CD4-positive, alpha-beta T cell treated with Interleukin-4 for 1 hour (primary cell): ENCODE measurements around the gene NKX1-1.
"Not testable (repeated sequence)": the region's sequence is repeated elsewhere in the genome, so short reads cannot be mapped to it uniquely, and the experiment has no call there.

Experiments used
- DNase-seq, 2 donors: peaks; one replicate each; pipeline ENCODE4 v3.0.0-alpha.2; 2020 to 2022

The NKX1-1 gene

DNA sequence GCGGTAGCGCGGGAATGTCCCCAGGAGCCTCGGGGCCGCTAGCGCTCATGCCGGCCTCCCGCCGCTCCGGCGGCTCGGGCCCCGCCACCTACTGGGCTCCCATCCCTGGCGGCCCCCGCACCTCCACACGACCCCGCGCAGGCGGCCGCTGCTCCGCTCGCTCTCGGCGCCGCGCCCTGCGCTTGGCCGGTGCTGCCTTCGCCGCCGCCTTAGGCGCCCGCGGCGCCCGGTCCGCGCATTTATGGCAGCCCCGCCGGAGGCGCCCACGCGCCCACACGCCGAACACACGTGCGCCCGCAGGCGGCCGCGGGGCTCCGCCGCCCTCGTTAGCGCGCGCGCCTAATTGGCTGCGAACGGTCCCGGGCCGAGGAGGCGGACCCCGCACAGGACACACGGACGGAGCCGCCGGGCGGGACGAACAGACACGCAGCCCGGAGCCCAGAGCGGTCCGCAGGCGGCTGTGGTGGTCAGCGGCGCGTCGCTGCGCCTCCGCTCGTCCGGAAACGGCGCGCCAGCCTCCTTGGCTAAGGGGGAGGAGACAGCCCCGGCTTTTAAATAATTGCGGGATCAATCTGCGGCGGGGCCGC lies at the start of gene NKX1-1:
Gene NKX1-1 (minus strand): TSS at position 49 of the 587 bp plus-strand sequence. CDS start 0 bp downstream, at position 49.
- DNase-seq, result no peak

DNA sequence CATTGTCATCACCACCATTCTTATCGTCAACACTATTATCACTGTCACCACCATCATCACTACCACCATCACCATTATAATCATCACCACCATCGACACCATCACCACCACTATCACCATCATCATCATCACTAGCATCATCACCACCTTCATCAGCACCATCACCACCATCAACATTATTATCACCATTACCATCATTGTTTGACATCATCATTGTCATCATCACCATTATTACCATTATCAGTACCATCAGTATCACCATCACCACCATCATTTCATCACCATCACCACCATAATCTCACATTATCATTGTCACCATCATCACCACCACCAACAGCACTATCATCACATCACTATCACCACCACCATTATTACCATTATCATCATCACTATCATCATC lies 47.5 kb upstream of the NKX1-1 start:
- DNase-seq, result no peak

- DNase-seq, result no peak
These were observed 46.3 kb upstream of the NKX1-1 start for GRCh38 chr4:1452431-1453051.

- no peak for DNase-seq
These were observed 45.5 kb upstream of the NKX1-1 start for GRCh38 chr4:1451752-1452122.

DNA sequence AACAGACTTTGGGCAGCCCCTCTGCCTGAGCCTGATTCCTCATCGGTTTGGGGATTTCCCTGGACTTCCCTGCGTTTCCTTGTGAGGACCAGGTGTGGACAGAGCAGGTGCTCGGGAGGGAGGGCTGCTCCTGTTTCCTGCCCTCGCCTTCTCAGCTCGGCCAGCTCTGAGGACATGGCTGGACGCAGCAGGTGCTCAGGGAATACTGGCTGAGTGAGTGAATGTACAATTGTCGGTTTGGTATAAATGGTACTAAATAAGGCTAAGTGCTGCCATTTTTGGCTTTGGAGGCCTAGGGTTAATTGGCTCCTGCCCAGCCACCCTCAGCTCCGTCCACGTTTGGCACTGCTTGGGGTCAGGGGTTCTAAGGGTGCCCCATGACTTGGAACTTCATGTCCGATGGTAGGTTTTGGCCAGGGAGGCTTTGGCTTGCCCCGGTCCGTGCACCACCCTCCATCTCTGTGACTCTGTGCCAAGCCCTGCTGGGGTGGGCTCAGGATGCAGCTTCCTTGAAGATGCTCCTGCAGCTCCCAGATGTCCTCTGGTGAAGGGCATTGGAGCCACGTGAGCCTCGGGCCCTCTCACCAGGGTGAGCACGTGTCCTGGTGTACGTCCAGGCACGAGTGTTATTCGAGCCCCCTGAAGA lies 45.0 kb upstream of the NKX1-1 start:
- peak in 1 of 2 donors; percentile 7 for DNase-seq

DNA sequence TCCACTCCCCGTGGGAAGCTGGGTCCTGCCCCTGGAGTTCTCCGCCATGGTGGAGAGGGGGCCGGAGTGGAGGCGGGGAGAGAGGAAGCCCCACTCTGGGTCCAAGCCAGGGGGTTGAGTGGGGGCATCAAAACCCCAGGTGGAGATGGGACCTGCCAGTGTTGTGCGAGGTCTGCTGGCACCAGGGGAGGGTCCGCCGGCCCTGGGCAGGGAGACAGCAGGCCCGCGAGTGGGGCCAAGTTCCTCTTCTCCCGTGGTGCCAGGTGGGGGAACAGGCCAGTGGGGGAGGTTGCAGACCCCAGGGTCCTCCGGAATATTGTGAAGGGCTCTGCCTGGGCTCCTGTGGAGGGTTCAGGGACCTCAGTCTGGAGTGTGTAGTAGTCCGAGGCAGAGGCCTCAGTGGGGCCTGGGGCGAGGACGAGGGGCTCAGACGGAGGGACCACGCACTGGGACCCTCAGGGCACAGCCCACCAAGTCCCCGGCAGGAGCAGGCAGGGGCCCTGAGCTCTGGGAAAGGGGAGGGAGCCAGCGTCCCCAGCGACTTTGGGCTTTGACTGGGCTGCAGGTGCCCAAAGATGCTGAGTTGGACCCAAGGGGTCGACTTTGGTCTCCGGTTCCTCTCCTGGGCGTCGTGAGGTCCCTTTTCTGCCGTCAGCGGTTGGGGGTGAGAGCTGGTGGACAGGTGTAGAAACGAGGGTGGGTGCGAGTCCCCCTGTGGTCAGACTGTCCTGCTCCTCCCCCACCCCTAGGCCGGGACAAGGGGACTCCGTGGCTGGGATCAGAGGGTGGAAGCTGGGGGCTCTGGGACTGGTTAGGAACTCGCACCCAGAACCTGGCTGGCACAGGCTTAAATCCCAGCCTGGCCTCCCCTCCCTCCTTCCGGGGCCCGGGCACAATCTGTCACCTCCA lies 43.8 kb upstream of the NKX1-1 start:
- no peak for DNase-seq

DNA sequence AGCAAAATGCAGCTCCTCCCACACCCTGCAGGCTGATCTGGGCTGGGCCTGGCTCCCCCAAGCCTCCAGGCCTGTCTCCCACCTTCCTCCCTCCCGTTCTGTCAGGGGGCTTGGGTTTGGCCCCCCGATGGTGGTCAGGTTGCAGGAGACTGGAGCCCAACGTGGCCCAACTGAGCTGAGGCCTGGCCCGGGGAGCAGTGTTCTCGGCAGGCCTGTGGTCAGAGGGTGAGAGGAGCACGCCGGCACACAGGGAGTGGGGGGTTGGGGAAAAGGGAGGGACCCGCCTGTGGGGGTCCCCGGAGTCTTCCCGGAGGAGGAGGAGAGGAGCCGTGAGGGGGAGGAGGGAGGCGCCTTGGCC lies 43.2 kb upstream of the NKX1-1 start:
- DNase-seq, result no peak

- DNase-seq, result no peak
These were observed 42.6 kb upstream of the NKX1-1 start for GRCh38 chr4:1448589-1449420.

DNA sequence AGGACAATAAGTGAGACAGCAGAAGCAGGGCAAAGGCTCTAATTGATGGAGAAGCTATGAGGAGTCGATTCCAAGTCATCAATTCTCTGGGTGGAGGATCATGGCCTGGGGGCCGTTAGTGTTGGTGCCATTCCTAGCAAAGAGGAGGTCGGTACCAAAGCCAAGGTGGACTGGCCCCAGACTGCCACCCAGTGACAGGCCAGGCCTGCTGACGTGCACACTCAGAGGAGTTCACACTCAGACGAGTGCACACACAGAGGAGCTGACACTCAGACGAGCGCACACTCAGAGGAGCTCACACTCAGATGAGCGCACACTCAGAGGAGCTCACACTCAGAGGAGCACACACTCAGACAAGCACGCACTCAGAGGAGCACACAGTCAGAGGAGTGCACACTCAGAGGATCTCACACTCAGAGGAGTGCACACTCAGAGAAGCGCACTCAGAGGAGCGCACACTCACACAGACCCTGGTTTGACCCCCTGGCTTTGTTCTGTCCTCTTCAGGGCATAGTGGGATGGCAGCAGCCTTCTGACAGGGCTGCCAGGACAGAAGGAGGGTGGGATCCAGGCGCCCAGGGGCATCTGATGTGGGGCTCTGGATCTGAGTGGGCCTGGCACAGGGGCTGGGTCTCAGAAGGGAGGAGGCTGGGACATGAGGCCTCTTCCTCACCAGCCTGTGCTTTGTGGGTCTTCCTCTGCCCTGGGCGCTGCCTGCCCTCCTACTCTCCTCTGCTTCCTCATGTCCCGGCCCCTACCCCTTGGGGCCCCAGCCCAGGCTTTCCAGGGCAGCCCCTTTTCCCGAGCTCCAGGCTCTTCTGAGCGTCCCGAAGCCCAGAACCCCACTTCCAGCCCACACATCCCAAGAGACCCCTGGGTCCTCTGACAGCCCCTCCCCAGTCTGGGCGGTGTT lies 41.7 kb upstream of the NKX1-1 start:
- no peak for DNase-seq

DNA sequence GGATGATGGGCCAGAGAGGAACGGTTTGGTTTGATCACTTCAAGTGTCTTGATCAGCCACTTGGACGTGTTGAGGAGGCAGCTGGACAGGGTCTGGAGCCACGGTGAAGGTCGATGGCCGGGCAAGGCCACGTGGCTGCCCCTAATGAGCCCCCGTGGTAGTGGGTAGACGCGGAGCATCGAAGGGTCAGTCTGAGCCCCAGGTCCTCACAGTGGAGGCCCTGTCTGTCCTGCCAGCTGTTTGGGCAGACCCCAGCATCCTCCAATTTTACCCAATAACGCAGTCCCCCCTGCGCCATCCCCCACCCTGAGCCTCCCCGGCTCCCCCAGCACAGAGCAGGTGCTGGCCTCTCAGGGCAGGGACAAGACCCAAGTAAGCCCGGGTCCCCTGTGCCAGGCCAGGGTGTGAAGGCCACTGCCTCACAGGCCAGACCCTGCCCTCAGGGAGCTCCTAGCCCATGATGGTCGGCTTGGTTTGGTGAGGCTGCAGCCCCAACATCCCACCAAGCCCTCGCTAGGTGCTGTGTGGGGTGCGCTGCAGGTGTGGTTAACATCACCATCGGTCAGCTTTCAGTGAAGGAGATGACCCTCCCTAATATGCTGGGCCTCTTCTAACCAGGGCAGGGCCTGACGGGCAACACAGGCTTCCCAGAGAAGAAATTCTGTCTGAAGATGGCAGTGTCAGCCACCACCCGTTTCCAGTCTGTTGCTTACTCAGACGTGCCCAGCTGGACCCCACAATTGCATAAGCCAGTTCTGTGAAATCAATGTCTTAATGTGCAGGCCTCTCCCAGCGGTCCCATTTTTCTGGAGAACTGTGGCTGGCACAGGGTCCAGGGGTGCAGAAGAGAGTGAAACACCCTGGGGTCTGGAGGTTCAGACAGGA lies 40.5 kb upstream of the NKX1-1 start:
- no peak for DNase-seq

DNA sequence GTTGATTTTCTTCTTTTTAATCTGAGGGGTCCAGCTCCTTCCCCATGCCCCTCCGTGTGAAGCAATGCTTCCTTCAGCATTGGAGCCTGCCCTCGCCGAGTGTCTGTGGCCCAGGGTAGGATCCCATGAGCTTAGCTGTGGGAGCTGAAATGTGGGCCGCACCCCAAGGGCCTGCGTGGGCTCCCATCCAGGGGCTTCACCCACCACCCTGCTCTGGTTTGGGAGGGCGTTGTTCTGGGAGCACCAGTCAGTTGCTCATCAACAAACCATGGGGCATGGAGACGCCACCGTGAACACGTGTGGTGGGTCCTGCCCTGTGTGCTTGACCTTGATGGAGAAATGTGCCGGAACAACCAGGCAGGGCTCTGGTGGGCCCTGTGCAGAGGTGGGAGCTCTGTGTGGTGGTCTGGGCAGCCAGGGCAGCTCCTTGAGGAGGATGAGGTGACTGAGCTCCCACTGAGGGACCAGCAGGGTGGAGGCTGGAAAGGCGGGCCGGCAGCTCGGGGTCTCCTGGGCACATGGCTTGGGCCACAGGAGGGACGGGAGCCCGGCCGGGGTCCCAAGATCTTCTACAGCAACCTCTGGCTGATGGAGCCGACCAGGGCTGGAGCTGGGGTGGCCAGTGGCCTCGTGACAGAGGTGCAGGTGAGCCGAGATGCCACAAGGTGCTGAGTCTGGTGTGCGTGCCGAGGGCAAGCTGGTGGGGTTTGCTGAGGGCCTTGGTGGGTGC lies 39.6 kb upstream of the NKX1-1 start:
- DNase-seq, result no peak

- DNase-seq, result not testable (repeated sequence)
These were observed 37.5 kb upstream of the NKX1-1 start for GRCh38 chr4:1443688-1444172.

GRCh38 chr4:1427010-1427409 lies 20.8 kb upstream of the NKX1-1 start:
- no peak for DNase-seq

GRCh38 chr4:1421657-1422056 lies 15.4 kb upstream of the NKX1-1 start:
- DNase-seq, result no peak

- no peak for DNase-seq
These were observed 13.5 kb upstream of the NKX1-1 start for GRCh38 chr4:1419708-1420107.

DNA sequence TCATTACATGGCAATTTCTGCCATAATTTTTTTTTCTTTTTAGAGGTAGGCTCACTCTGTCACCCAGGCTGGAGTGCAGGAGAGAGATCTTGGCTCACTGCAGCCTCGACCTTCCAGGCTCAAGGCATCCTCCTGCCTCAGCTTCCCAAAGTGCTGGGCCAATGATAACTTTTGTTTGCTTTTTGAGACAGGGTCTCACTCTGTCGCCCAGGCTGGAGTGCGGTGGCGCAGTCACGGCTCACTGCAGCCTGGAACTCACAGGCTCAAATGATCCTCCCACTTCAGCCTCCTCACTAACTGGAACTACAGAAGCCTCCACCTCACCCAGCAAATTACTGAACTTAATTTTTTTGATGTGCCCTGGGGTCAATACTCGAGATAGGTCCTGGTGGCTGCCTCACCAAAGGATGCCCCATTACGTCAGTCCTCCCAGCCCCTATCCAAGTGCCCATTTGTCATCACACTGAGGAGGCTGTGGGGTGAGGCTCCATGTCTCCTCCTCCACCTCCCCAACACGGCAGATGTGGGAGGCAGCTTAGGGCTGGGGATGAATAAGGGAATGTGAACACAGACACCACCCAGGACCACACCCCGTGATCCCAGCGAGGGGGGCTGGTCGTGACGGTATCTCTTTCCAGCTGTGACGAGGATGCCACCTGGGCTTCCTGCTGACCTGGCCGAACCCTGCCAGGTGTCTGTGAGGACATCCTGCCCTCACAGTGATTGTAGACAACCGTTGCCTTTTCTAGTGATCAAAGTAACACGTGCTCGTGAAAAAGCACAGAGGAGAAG lies 12.4 kb upstream of the NKX1-1 start:
- no peak for DNase-seq

DNA sequence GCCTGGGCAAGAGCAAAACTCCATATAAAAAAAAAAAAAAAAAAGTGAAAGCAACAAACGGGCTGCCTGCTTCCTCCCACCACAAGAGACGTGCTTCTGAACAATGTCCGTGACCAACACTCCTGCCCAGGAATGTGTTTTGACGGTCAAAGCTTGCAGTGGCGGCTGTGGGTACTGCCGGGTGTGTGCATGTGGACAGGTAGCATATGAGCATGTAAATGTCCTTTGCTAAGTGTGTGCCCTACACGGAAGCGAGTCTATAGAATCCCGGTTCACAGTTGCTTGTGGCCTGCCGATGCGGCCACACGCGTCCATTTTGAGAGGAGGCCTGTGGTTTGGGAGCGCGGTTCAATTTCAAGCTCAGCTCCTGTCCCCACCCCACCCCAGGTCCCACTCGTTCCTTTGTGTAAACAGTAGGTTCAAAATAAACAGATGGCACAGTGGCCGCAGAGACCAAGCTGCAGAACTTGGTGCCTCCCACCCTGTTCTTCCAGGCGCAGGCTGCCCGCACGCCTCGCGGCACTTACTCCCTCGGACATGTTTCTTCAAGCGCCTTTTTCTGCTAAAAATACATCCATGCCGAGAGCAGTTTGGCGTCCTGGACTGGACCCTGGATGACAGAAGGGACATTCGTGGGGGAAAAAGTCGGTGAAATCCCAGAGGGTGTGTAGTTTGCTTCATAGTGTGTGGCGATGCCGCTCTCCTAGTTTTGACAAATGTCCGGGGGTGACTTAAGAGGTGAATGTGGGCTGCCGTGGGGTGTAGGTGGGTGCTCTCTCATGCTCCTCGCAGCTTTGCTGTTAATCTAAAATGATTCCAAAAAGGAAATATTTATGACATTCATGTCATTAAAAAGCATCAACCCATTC lies 11.5 kb upstream of the NKX1-1 start:
- DNase-seq, result no peak

- no peak for DNase-seq
These were observed 10.7 kb upstream of the NKX1-1 start for GRCh38 chr4:1416948-1417260.
